GM19043 (cell line): ENCODE data around the gene ZFYVE9.
A peak's percentile ranks its signal among the peaks of the same experiment; 100 is the strongest.
"Not testable (repeated sequence)": the region's sequence is repeated elsewhere in the genome, so short reads cannot be mapped to it uniquely, and the experiment has no call there.

Experiments
- ATAC-seq: cut with Tn5 transposase; IDR thresholded peaks from one replicate; pipeline ENCODE4 v1.9.1; 2021; ENCODE audit warnings: low read depth; ENCODE audit not compliant: unreplicated experiment

The ZFYVE9 gene

GRCh38 chr1:52364235-52364839, 222.4 kb downstream of the ZFYVE9 start:
- no peak for ATAC-seq

- no peak for ATAC-seq
Measured at GRCh38 chr1:52365071-52365745, 223.3 kb downstream of the ZFYVE9 start.

GRCh38 chr1:52365746-52366516, 224.0 kb downstream of the ZFYVE9 start, which contains the start of gene CC2D1B:
TSS of gene CC2D1B (minus strand) at chr1:52366205. CDS start at chr1:52364620, 1,585 bp downstream.
- ATAC-seq = peak; percentile 93

GRCh38 chr1:52366517-52366827, 224.6 kb downstream of the ZFYVE9 start:
- no peak for ATAC-seq

- no peak for ATAC-seq
Measured at GRCh38 chr1:52367272-52367671, 225.4 kb downstream of the ZFYVE9 start.

GRCh38 chr1:52368383-52369172, 226.7 kb downstream of the ZFYVE9 start:
- ATAC-seq = no peak

- ATAC-seq = not testable (repeated sequence)
Measured at GRCh38 chr1:52369851-52370250, 228.0 kb downstream of the ZFYVE9 start.

GRCh38 chr1:52385376-52385775, 243.5 kb downstream of the ZFYVE9 start:
- ATAC-seq = no peak

- ATAC-seq = no peak
Measured at GRCh38 chr1:52386458-52386857, 244.6 kb downstream of the ZFYVE9 start.

GRCh38 chr1:52393174-52393573, 251.3 kb downstream of the ZFYVE9 start:
- no peak for ATAC-seq
